DOHH2 (cell line): ENCODE data around the gene HAO1.

Experiments used
- H3F3A ChIP-seq: fragments of 200-600 bp; sonication (generic), shearing (Covaris generic); 2 replicates; pipeline ENCODE4 v1.6.0; 2016; ENCODE audit warnings: antibody characterized with exemption, mild to moderate bottlenecking; ENCODE audit not compliant: control insufficient read depth, insufficient read depth
- H3K27ac ChIP-seq: fragments of 200-600 bp; sonication (generic); 2 replicates; pipeline ENCODE4 v1.5.1; 2014; ENCODE audit warnings: low read depth, mild to moderate bottlenecking, low read length, moderate library complexity
- H3K27me3 ChIP-seq: fragments of 200-600 bp; sonication (generic); 2 replicates; pipeline ENCODE4 v1.6.1; 2014; ENCODE audit warnings: mild to moderate bottlenecking, low read length, mixed read lengths; ENCODE audit not compliant: control insufficient read depth
- H3K36me3 ChIP-seq: fragments of 200-600 bp; sonication (generic); 2 replicates; pipeline ENCODE4 v1.6.1; 2014; ENCODE audit warnings: mild to moderate bottlenecking, low read length, moderate library complexity, mixed read lengths; ENCODE audit not compliant: control insufficient read depth
- H3K4me1 ChIP-seq: fragments of 200-600 bp; sonication (generic); 2 replicates; pipeline ENCODE4 v1.6.1; 2014; ENCODE audit warnings: mild to moderate bottlenecking, low read length, mixed read lengths; ENCODE audit not compliant: control insufficient read depth
- H3K4me2 ChIP-seq: fragments of 200-600 bp; sonication (generic); 2 replicates; pipeline ENCODE4 v1.6.0; 2014; ENCODE audit warnings: mild to moderate bottlenecking, low read length, moderate library complexity
- H3K4me3 ChIP-seq: fragments of 200-600 bp; sonication (generic); 2 replicates; pipeline ENCODE4 v1.5.1; 2014; ENCODE audit warnings: mild to moderate bottlenecking, low read length, mixed read lengths
- H3K79me2 ChIP-seq: fragments of 200-600 bp; sonication (generic); 2 replicates; pipeline ENCODE4 v1.6.1; 2014; ENCODE audit warnings: mild to moderate bottlenecking, low read length, mixed read lengths; ENCODE audit not compliant: control insufficient read depth
- H3K9me2 ChIP-seq: fragments of 200-600 bp; sonication (generic); replicated peaks from 2 replicates; pipeline ENCODE4 v1.6.1; 2014; ENCODE audit warnings: mild to moderate bottlenecking, low read length, mixed read lengths; ENCODE audit not compliant: control insufficient read depth
- H3K9me3 ChIP-seq: fragments of 200-600 bp; sonication (generic); 2 replicates; pipeline ENCODE4 v1.6.1; 2014; ENCODE audit warnings: antibody characterized with exemption, low read length, mixed read lengths; ENCODE audit not compliant: control insufficient read depth, insufficient read depth
- H4K20me1 ChIP-seq: fragments of 200-600 bp; sonication (generic); 2 replicates; pipeline ENCODE4 v1.6.0; 2014; ENCODE audit warnings: low read depth, mild to moderate bottlenecking, antibody characterized with exemption, low read length, moderate library complexity; ENCODE audit not compliant: control insufficient read depth, insufficient read depth
- EZH2phosphoT487 ChIP-seq: fragments of 200-600 bp; sonication (generic); IDR thresholded peaks from 2 replicates; pipeline ENCODE4 v1.6.1; 2017; ENCODE audit warnings: borderline replicate concordance, mild to moderate bottlenecking, antibody characterized with exemption, low read length, moderate library complexity, mixed read lengths
- TF ChIP-seq, protein P1 (sequence below): fragments of 200-600 bp; sonication (generic); IDR thresholded peaks from one replicate; pipeline ENCODE4 v1.5.1; 2014; ENCODE audit warnings: antibody characterized with exemption, mild to moderate bottlenecking, low read depth, low read length; ENCODE audit not compliant: poor library complexity, severe bottlenecking

The HAO1 gene

DNA sequence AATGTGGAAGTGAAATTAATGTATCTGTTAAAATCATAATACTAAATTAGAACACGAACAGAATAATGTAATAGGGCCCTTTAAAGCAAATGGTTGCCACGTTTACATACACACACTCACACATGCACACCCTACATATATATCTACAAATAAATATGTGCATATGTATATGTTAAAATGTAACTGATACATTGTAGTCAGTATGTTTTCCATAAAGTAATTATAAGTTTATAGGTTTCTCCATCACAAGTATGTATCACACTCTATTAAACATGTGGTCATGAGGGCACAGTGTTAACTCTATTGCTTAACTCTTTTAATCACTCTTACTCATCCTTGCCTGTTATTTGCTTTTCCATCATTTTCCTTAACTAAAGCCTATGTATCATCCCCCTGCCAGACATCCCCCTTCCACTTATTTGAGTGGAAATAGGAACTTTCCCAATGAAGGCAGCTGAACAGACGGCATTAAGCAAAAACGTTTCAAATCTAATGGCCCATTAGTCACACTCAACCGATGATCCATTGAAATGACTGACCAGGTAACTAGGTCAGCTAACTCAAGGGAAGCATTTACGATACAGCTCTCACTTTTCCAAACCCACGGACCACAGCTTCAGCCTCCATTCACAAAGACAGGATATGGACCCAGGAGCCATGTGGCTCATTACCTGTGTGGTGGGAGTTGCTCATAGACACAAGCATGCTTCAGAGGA is 89.3 kb downstream of the HAO1 start:
- H3K9me3 ChIP-seq, result no peaks in the 10 kb centered on the region
- no peaks in the 10 kb centered on the region for H3K36me3 ChIP-seq
- H3F3A ChIP-seq, result no peaks in the 10 kb centered on the region
- TF ChIP-seq, protein P1, sequence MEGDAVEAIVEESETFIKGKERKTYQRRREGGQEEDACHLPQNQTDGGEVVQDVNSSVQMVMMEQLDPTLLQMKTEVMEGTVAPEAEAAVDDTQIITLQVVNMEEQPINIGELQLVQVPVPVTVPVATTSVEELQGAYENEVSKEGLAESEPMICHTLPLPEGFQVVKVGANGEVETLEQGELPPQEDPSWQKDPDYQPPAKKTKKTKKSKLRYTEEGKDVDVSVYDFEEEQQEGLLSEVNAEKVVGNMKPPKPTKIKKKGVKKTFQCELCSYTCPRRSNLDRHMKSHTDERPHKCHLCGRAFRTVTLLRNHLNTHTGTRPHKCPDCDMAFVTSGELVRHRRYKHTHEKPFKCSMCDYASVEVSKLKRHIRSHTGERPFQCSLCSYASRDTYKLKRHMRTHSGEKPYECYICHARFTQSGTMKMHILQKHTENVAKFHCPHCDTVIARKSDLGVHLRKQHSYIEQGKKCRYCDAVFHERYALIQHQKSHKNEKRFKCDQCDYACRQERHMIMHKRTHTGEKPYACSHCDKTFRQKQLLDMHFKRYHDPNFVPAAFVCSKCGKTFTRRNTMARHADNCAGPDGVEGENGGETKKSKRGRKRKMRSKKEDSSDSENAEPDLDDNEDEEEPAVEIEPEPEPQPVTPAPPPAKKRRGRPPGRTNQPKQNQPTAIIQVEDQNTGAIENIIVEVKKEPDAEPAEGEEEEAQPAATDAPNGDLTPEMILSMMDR, result no peak
- no peak overlapping the region for H3K4me3 ChIP-seq
- H3K9me2 ChIP-seq, result no peaks in the 10 kb centered on the region
- H3K4me2 ChIP-seq, result no peak overlapping the region
- H3K4me1 ChIP-seq, result no peaks in the 10 kb centered on the region
- peaks cover 3% of the 10 kb centered on the region; the same call in 1 of the 2 replicates for H3K27me3 ChIP-seq
- no peaks in the 10 kb centered on the region for H3K79me2 ChIP-seq
- H3K27ac ChIP-seq, result no peak overlapping the region
- no peaks in the 10 kb centered on the region for H4K20me1 ChIP-seq

- no peaks in the 10 kb centered on the region for H3K9me3 ChIP-seq
- H3K4me1 ChIP-seq, result no peaks in the 10 kb centered on the region
- H3K27me3 ChIP-seq, result peaks cover 3% of the 10 kb centered on the region; the same call in 1 of the 2 replicates
- no peaks in the 10 kb centered on the region for H3K79me2 ChIP-seq
- H3K9me2 ChIP-seq, result no peaks in the 10 kb centered on the region
- no peak overlapping the region for H3K4me2 ChIP-seq
- no peak overlapping the region for H3K4me3 ChIP-seq
- no peak overlapping the region for H3K27ac ChIP-seq
- H4K20me1 ChIP-seq, result no peaks in the 10 kb centered on the region
- no peaks in the 10 kb centered on the region for H3F3A ChIP-seq
- no peak for TF ChIP-seq EZH2phosphoT487
- TF ChIP-seq, protein P1, result no peak
- no peaks in the 10 kb centered on the region for H3K36me3 ChIP-seq
Measured at GRCh38 chr20:7849675-7850074, 90.6 kb downstream of the HAO1 start.

DNA sequence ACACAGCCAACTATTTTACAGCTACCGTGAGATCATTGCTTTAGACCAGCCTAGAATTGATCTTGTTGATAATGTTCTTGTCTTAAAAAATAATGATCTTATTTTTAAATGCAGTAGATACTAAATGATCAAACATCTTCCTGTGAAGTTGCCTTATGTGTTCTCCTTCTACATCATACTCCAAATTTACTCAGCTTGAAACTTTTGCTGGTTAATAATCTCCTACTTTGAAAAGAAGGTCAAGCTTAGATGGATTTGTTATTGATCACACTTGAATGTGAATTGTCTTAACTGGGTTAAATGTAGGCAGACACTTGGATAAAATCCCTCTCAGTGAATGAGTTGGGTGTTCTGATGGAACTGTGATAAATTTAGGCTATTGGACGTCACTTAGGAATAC is 91.9 kb downstream of the HAO1 start:
- Histone ChIP-seq H3K27me3 (peaks cover 3% of the 10 kb centered on the region; the same call in 1 of the 2 replicates), H3K36me3 (no peaks in the 10 kb centered on the region), H4K20me1 (no peaks in the 10 kb centered on the region), H3K4me1 (no peaks in the 10 kb centered on the region), H3K9me2 (no peaks in the 10 kb centered on the region), H3K9me3 (no peaks in the 10 kb centered on the region), H3K4me2 (no peak overlapping the region), H3K4me3 (no peak overlapping the region), H3F3A (no peaks in the 10 kb centered on the region), H3K79me2 (no peaks in the 10 kb centered on the region), H3K27ac (no peak overlapping the region)
- no peak for TF ChIP-seq EZH2phosphoT487
- TF ChIP-seq, protein P1, result no peak
